LNCAP (cell line): ENCODE measurements around the gene COX6B2.

Source experiments
- TF ChIP-seq, protein P1 (sequence below): fragments of 450-650 bp; IDR thresholded peaks from 2 replicates; pipeline ENCODE4 v1.5.1; 2017; ENCODE audit warnings: mild to moderate bottlenecking

The COX6B2 gene

DNA sequence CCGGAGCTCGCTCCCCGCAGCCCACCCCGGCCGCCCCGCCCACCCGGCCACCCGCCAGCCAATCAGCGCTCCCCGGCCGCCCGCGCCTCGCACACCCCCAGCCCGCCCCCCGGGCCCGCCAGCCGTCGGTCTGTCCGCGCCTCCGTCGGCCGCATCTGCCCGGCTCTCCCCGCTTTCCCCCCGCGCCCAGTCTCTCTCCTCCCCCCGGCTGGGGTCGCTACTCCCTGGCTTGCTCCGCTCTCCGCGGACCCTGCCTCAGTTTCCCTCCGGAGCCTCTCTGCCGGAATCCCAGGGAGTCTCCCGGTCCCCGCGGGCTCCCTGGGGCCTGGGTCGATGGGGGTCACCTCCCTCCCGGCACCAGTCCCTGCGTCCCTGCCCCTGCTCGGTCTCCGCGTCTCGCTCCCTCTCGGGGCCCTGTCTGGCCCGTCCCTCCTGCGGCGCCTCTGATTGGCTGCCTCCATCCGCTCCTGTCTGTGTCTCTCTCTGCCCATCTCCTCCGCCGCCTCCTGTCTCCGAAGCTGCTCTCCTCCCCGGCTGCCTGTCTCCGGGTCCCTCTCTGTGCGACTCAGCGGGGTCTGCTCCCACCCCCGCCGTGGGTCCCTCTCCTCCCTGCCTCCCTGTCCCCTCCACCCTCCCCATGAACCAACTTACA, 15.3 kb upstream of the COX6B2 start:
- TF ChIP-seq, protein P1, sequence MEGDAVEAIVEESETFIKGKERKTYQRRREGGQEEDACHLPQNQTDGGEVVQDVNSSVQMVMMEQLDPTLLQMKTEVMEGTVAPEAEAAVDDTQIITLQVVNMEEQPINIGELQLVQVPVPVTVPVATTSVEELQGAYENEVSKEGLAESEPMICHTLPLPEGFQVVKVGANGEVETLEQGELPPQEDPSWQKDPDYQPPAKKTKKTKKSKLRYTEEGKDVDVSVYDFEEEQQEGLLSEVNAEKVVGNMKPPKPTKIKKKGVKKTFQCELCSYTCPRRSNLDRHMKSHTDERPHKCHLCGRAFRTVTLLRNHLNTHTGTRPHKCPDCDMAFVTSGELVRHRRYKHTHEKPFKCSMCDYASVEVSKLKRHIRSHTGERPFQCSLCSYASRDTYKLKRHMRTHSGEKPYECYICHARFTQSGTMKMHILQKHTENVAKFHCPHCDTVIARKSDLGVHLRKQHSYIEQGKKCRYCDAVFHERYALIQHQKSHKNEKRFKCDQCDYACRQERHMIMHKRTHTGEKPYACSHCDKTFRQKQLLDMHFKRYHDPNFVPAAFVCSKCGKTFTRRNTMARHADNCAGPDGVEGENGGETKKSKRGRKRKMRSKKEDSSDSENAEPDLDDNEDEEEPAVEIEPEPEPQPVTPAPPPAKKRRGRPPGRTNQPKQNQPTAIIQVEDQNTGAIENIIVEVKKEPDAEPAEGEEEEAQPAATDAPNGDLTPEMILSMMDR, result no peak

DNA sequence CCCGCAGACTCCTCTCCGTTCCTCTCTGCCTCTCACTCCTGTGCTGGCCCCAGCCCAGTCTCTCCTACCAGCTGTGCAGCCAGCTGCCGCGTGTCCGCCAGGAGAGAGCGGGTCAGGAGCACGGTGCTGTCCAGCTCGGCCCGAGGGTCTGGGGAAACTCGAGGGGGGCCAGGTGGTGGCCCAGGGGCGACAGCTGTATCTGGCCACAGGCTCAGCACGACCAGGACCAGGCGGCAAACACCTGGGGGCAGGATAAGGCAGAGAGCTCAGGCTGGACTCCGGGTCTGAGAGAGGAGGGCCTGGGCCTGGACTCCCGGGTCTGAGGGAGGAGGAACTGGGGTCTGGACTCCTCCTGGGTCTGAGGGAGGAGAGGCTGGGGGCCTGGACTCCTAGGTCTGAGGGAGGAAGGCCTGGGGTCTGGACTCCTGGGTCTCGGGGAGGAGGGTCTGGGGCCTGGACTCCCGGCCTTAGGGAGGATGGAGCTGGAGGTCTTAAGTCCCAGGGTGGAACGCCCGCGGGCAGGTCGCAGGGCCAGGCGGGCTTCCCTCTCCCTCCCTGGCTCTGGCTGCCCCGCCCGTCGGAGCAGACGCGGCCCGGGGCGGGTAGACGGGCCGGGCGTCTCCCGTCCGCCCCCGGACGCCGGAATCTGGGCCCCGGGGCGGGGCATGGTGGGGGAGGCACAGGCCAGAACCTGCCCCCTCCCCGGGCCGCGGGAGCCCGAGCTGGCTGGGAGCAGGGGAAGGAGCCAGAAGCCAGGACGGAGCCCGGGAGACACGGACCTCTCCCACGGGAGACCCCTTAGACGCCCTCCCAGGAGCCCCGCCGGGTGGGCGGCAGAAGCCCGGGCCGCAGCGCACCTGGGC, 14.4 kb upstream of the COX6B2 start:
- TF ChIP-seq, protein P1, result no peak

DNA sequence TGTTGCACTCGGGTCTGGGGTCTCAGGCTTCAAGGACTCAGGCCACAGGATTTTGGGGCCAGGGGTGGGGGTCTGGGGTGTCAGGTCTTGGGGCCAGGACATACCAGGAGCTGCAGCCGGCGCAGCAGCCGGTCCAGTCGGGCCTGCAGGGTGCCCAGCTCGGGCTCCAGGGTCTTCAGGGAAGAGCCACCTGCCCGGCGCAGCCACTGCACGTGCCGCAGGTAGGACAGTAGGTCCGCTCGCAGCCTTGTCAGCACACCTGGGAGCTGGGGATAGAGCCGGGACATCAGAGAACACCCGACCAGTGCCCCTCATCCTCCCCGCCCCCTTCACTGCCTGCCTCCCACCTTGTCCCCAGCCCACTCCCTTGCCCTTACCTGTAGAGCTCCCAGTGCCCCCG, 13.6 kb upstream of the COX6B2 start:
- TF ChIP-seq, protein P1, result no peak

DNA sequence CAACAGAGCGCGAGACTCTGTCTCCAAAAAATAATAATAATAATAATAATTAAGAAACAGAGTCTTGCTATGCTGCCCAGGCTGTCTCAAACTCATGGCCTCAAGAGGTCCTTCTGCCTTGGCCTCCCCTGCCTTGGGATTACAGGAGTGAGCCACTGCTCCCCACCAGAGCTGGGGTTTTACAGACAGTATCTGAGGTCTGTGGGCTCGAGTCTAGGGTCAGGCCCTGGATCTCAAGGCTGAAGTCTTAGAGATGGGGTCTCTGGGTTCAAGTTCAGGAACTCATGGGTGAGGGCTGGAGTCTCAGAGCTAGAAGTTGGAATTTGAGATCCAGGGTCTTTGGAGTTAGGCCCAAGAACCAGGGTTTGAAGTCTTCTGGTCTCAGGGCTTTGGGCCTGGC, 12.3 kb upstream of the COX6B2 start:
- TF ChIP-seq, protein P1, result no peak

DNA sequence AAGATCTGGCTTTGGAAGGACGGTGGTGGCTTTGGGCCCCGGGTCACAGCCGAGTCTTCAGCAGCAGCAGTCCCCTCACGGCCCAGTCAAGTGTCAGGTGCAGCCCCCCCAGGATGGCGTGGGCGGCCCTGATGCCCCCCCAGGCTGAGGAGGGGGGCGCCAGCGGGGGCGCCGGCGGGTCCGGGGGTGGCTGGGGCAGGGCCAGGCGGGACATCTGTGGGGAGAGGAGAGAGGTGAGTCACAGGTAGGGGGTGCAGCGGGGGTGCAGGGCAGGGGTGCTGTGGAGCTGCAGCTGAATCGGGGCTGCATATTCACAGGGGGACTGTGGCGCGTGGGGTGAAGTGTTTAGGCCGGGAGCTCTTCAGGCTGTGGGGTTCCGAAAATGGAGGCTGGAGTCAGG, 11.4 kb upstream of the COX6B2 start:
- TF ChIP-seq, protein P1, result no peak

DNA sequence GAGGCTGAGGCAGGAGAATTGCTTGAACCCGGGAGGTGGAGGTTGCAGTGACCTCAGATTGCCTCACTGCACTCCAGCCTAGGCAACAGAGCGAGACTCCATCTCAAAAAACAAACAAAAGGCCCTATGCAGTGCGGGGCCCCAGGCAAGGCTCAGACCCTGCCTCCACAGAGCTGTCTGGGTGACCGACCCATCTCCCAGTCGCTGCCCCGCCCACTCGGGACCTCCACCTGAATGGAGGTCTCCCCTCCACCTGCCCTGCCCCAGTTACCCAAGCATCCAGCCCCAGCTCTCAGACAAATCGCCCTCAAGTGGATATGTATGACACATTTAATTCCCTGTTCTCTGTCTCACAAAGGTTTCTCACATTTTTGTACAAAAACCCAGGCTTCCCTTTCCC, 10.7 kb upstream of the COX6B2 start:
- TF ChIP-seq, protein P1, result no peak

DNA sequence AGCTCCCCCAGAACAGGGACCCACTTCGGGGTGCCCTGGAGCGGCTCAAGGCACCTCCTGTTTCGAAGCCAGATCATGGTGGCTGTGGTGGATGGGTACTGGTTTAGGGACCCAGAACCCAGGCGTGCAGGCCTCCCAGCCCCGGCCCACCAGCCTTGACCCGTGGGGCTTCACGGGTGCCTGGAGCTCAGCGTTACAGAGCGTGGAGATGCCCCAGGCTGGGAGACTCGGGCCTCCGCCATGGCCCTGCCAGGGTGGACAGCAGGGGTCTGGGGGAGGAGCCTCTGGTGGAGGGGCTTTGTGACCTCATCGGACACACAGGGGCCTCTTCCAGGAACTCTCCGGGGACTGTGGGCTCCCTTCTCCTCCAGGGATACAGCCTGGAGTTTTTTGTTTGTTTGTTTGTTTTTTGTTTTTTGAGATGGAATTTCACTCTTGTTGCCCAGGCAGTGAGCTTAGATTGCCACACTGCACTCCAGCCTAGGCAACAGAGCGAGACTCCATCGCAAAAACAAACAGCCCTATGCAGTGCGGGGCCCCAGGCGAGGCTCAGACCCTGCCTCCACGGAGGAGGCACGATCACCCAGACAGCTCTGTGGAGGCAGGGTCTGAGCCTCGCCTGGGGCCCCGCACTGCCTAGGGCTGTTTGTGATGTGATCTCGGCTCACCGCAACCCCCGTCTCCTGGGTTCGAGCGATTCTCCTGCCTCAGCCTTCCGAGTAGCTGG, 8.6 kb upstream of the COX6B2 start, which contains the start of gene GARIN5B:
Gene GARIN5B (minus strand): TSS at position 271 of the 727 bp plus-strand sequence. CDS start 194 bp downstream, at position 77.
- TF ChIP-seq, protein P1, result no peak
